HG02885 (cell line): Measurements from ENCODE around the gene PRAMEF1.
"Not testable (repeated sequence)": the region's sequence is repeated elsewhere in the genome, so short reads cannot be mapped to it uniquely, and the experiment has no call there.

Experiments used
- ATAC-seq: cut with Tn5 transposase; IDR thresholded peaks from one replicate; pipeline ENCODE4 v1.9.1; 2021; ENCODE audit warnings: mild to moderate bottlenecking; ENCODE audit not compliant: unreplicated experiment, poor library complexity

Gene PRAMEF1

DNA sequence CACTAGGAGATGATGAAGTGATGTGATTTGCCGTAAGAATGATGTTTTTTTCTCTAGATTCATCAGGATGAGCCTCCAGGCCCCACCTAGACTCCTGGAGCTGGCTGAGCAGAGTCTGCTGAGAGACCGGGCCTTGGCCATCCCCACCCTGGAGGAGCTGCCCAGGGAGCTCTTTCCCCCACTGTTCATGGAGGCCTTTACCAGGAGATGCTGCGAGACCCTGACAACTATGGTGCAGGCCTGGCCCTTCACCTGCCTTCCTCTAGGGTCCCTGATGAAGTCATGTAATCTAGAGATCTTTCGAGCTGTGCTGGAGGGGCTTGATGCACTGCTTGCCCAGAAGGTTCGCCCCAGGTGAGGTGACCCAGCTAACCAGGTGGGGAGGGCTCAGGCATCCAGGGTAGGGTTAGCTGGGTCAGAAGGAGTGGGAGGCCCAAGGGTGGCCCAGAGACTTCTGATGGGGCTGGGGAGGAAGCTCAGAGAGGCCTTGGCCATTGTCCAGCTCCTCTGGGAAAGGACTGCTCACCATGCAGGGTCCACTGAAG lies 16.3 kb upstream of the PRAMEF1 start:
- ATAC-seq: no peak

- ATAC-seq: no peak
Observed at GRCh38 chr1:12775443-12775842, 15.8 kb upstream of the PRAMEF1 start.

DNA sequence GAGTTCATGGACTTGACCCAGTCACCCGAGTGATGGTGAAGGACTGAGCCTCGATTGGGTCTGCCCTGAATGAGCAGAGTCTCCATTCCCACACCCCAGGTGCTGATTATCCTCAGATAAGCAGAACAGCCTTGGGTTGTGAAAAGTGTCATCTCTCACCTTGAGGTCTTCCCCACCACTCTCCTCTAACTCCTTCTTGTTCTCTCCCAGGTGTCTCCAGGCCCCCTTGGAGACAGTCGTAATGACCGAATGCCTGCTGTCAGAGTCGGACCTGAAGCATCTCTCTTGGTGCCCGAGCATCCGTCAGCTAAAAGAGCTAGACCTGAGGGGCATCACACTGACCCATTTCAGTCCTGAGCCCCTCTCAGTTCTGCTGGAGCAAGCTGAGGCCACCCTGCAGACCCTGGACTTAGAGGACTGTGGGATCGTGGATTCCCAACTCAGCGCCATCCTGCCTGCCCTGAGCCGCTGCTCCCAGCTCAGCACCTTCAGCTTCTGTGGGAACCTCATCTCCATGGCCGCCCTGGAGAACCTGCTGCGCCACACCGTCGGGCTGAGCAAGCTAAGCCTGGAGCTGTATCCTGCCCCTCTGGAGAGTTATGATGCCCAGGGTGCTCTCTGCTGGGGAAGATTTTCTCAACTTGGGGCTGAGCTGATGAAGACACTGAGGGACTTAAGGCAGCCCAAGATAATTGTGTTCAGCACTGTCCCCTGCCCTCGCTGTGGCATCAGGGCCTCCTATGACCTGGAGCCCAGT lies 14.2 kb upstream of the PRAMEF1 start:
- no peak for ATAC-seq

DNA sequence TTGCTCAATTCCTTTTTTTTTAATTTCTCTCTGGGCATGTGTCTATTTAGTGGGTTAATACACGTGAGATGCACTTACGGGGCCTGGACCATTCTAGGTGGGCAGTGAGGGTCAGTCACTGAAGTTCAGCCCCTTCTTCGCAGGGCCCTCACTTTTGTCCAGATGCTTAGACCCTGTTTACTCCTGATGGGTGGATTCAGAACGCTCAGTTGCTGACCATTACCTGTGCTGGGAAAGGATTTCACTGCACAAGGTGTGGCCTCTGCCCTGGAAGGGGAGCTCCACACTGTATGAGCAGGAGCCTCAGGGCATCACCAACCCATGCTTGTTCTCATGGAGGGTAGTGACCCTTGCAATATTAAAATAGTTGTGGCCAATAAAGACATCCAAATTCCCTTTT lies 13.1 kb upstream of the PRAMEF1 start:
- ATAC-seq: no peak

GRCh38 chr1:12778907-12779306 lies 12.3 kb upstream of the PRAMEF1 start:
- no peak for ATAC-seq

GRCh38 chr1:12781488-12781887 lies 9.7 kb upstream of the PRAMEF1 start:
- ATAC-seq: not testable (repeated sequence)

DNA sequence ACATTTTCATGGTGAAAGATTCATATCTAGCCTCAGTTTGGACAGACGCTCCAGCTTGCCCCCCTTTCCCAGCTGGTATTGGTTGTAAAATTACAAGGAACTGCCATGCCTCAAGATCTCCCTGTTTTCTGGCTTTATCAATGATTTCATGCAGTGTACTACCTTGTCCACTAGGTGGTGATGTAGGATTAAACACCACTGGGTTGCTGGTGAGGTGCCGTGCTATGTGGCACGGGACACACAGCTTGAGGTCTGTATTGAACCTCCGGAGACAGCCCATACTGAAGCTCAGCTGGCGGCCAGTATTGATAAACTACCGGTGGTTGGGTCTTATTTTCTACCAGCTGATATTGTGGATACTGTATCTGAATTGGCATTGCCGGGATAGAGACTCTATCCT lies 7.4 kb upstream of the PRAMEF1 start:
- ATAC-seq: not testable (repeated sequence)

DNA sequence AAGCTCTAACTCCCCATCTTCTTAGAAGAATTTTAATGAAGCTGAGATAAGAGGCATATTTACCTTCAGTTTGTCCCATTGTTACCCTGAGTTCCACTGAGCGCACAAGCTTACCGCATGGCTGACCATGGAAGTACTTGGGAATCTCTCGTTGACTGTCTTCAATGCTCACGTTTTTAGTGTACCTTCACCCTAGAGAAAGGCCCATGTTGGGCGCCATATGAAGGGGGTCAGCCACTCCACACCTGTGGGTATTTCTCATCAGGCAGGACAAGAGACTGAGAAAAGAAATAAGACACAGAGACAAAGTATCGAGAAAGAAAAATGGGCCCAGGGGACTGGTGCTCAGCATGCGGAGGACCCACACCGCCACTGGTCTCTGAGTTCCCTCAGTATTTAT lies 6.5 kb upstream of the PRAMEF1 start:
- not testable (repeated sequence) for ATAC-seq

GRCh38 chr1:12798911-12799310 lies 7.7 kb downstream of the PRAMEF1 start:
- ATAC-seq: no peak

DNA sequence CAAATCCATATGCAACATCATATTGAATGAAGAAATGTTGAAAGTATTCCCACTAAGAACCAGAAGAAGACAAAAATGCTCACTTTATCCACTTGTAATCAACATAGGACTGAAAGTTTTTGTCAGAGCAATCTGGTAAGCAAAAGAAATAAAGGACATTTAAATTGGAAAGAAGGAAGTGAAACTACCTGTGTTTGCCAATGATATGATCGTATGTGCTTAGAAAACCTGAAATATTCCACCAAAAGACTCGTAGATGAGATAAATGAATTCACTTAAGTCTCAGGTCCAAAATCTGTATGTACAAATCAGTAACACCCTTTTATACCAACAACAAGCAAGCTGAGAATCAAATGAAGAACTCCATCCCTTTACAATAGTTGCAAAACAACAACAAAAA lies 8.5 kb downstream of the PRAMEF1 start:
- no peak for ATAC-seq

DNA sequence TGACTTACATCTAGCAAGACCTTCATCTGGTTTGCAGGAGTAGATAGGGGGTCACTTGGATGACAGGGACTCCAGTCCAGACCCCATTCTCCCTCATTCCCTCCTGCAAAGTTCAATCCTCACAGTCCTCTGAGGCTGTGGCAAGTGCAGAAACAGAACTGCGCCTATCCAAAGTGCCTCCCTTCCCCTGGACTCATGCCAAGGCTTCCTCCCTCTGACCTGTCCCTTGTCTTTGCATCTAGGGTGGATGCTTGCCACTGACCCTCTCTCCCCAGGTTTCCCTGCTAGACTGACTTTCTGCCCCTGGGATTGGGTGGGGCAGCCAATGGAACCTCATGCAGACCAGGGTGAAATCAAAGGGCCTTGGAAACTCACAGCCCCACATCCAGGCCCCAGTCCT lies 18.7 kb downstream of the PRAMEF1 start:
- no peak for ATAC-seq

DNA sequence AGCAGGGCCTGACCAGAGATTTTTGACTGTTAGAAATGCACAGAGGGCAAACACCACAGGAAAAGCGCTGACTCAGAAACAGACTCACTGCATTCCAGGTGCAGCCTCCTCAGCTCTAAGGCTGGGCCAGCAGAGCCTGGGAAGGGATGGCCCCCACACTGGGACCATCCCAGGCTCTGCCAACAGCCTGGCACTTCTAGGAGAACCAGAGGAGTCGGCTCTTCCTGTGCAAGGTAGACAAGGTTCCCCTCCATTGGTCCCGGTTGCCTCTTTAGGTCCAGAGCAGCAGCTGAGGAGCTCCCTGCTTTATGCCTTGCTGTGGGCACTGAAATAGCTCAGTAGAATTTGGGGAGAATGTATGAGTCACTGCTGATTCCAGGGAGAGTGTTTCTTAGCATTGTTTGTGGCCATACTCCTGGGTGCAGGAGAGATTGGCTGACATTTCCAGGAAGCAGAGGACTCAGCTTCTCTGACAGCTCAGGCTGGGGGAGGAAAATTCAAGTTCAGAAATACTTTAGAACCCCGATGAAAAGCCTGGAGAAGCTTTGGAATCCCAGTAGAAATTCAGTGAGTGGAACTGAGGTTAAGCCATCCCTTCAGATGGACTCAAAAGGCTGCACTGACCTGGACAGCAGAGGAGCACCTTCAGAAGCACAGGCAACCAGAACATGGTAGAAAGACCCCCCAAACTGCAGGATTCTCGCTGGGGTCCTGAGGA lies 19.7 kb downstream of the PRAMEF1 start:
- no peak for ATAC-seq

DNA sequence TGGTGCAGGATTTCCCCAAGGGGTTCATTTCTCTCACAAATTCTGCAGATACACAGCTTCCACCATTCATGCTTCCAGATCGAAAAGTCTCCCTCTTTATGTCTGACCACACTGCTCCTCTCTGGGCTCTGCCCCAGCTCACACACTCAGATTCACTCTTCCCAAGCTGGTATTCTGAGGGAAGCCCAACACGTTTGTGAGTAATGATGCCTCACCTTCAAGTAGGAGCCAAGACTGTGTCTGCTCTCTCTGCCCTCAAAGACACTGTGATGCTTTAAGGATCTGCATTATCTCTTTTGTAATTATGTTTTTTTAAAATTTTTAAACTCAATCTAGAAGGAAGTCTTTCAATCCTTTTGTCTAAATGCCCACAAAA lies 20.2 kb downstream of the PRAMEF1 start:
- no peak for ATAC-seq

- not testable (repeated sequence) for ATAC-seq
Observed at GRCh38 chr1:12819061-12819460, 27.9 kb downstream of the PRAMEF1 start.

DNA sequence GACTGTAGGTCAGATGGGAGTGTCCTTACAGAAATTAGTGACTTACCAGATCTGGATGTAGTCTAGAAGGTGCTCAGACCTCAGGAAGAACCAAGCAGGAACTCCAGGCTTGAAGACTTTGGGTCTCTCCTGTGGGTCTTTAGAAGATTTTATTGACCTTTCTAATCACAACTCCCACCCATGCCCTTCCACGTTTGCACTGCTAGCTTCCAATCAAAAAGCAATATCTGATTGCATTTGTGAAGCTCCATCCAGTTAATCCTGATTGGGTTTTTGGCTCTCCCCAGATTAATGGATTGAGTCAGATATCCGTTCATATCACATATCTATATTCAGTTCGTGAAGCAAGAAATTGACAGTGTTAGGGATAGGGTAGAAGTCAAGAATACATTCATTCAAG lies 40.1 kb downstream of the PRAMEF1 start, which contains the start of gene PRAMEF11:
TSS of gene PRAMEF11 (minus strand) at position 101 of the 400 bp plus-strand sequence. CDS start 2,621 bp downstream, outside the sequence.
- ATAC-seq: not testable (repeated sequence)

- not testable (repeated sequence) for ATAC-seq
Observed at GRCh38 chr1:12833251-12833650, 42.1 kb downstream of the PRAMEF1 start.
